ENCODE results near the gene PRKG1.
"Not testable (repeated sequence)": the region's sequence is repeated elsewhere in the genome, so short reads cannot be mapped to it uniquely, and the experiment has no call there.

Gene PRKG1

DNA sequence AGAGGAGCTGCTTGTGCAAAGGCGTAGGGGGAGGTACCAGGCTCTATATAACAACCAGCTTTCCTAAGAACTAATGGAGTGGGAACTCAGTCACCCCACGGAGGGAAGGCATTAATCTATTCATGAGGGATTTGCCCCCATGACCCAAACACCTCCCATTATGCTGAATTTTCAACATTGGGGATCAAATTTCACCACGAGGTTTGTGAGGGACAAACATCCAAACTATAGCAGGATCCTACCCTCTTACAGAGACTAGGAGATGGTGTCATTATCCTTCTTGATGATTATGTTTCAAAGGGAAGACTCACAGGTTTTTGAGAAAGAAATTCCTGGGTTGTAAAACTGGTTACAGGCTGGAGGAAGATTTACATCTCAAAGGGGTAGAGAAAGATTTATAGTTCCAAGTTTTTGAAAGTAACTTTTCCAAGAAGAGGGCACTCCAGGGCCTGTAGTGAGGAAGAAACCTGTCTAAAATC lies 944.8 kb downstream of the PRKG1 start:
- no peak for DNase-seq (ENCODE audit: low spot score)

DNA sequence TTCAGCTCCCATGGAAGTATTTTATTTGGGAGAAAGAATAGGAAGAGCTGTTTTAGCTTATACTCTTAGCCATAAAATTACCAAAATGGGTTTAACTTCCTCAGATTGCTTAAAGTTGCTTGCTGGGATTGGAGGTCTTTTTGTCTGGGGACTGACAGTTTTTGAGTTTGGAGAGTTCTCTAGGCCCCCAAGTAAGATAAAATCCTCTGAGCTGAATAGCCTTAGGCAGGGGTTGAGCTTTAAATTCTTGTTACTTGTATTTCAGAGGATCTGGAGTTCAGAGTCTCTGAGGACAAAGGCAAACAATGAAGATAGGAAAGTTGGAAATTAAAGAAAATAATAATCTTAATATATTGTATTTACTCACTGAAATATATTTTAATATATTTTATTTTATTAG lies 945.4 kb downstream of the PRKG1 start:
- no peak for DNase-seq (ENCODE audit: low spot score)

DNA sequence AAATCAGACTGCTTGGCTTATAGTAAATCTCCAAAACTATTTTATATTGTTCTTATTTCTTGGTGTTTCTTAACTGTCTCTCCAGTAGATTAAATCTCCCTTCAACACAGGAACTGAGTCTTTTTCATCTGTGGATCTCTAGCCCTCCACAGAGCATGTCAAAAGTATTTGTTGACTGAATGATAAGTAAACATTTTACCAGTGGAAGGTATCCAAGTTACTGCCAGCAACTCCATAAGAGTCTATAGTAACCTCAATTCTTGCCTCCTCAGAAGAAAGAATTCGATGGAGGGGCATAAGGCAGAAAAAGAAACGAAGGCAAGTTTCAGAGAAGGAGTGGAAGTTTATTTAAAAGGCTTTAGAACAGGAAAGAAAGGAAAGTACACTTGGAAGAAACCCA lies 945.9 kb downstream of the PRKG1 start:
- no peak for DNase-seq (ENCODE audit: low spot score)

DNA sequence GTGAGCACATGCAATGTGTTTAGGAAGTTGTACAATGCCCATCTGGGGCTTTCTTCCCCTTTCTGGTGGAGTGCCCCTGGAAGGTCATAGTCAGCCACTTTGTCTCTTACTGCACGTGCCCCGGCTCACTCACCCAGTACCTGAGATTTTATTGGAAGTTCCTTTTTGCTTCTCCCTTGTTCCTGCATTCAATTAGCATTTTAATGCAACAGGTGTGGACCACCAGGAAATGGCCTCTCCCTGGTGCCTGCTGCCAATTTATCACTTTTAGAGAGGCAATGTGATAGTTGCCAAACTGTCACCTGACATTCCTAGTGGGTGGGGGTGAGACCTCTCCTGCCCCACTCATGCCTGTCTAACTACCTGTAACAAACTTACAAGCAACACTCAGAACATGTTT lies 946.4 kb downstream of the PRKG1 start:
- no peak for DNase-seq (ENCODE audit: low spot score)

DNA sequence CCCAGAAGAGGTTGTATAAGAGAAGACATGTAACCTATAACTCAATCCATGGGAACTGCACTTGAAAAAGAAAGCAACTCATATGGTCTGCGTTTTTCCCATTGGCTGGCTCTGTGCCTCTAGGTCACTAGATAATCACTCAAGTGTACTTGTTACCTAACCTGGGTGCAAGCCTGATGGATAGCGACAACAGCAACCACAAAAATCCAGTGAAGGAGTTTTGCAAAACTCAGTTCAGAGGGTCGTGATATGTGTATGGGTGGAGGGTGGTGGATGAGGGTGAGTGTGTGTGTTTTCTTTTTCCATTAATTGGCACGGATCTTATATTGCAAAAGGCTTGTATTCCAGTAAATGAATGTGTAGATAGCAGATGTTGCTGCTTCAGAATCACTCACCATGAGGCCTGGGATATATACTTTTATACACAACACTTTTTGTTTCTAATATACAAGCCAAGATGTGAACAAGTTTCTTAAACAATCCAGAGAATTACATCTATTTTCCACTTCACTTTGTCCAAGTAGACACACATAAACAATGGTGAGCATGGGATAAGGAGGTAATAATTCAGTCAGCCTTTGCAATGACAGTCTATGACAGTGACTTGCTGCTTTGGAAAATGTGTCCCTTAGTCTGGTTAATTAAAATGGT lies 952.9 kb downstream of the PRKG1 start:
- DNase-seq (ENCODE audit: low spot score) = no peak

DNA sequence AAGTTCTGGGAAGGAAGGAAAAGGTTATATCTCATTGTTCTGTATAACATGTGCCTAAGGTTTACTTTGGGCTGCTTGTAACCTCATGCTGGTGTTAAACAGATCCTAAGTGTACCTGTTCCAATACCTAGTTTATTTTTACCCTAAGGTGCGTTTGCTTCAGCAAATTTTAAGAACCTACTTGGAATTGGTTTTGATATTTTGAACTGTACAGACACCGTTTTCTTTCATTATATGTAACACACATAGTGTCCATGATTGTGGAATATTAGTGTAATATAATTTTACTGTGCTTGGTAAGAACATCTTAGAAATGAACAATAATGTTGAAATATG lies 954.2 kb downstream of the PRKG1 start:
- DNase-seq (ENCODE audit: low spot score) = no peak

DNA sequence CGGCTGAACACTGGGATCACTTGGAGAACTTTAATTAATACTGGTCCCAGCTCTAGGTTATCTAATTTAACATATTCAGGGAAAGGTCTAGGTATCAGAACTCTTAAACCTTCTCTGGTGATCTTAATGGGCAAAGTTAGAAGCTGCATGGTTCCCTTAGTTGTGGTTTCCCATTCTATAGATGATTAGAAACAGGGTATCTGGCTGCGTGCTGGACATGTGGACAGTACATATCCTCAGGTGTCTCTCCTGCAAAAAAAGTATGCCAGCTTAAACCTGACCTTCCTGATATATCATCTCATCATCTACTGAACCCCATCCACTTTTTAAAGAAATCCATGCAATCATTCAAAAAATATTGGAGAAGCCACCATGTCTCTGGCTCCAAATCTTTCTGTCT lies 955.3 kb downstream of the PRKG1 start:
- no peak for DNase-seq (ENCODE audit: low spot score)

DNA sequence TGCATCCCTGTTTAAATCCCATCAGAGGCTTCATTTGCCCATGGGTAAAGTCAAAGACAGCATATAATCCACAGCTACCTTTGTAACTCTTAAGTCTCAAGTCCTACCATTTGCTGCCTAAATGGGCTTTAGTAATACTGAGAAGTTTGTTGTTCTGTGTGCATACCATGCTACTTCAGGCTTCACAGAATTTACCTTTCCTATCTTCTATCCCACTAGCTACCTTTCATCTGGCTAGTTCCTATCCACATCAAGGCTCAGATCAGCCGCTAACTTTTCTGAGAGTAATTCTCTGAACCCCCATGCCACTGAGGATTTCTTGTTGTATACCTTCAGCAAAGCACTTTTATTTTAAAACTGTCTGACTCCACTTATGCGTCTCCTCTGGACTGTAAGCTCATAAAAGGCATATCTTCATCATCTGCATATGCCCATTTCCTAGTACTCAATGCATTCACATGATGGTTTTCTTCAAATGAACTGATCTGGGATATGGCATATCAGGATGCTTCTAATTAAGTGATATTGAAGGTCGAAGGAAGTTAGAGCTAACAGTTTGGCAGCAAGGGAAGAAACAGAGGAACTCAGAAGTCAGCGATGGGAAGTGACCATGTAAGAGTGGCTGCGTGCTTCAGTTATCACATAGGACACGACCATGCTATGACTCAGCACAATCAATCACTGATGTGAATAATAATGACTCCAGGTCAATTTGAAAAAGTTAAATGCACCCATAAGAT lies 955.9 kb downstream of the PRKG1 start:
- DNase-seq (ENCODE audit: low spot score) = no peak

DNA sequence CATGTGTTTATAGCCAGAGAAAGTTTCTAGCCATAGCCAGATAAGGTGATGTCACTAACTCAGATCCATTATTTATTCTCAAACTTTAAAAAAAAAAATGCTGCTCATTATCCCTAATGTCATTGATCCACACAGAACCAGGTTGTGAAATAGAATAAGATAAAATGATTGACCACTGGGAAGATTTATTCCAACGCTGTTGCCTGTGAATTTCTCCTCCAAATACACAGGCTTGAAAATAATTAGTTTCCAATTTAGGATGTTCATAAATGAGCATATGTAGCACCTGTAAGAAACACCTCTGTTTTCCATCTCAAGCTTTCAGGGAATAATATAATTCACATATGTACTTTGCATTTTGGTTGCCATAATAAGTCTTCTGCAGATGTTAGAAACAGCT lies 956.7 kb downstream of the PRKG1 start:
- no peak for DNase-seq (ENCODE audit: low spot score)

DNA sequence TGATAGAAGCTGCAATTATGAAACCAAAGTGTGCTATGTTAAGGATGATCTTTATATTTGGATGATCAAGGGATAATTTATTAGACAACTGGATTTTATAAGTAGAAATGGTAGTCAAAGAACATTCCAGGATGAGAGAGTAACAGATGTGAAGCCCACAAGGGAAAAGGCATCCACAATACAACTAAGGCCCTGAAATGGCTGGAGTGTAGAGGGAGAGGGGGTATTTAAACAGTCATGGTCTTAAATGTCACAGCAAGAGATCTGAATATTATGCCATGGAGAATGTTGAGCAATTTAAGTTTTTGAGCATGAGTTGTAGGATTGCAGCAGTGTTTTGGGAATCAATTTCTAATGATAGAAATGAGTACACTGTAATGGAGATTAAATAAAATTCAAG lies 957.5 kb downstream of the PRKG1 start:
- DNase-seq (ENCODE audit: low spot score) = no peak

DNA sequence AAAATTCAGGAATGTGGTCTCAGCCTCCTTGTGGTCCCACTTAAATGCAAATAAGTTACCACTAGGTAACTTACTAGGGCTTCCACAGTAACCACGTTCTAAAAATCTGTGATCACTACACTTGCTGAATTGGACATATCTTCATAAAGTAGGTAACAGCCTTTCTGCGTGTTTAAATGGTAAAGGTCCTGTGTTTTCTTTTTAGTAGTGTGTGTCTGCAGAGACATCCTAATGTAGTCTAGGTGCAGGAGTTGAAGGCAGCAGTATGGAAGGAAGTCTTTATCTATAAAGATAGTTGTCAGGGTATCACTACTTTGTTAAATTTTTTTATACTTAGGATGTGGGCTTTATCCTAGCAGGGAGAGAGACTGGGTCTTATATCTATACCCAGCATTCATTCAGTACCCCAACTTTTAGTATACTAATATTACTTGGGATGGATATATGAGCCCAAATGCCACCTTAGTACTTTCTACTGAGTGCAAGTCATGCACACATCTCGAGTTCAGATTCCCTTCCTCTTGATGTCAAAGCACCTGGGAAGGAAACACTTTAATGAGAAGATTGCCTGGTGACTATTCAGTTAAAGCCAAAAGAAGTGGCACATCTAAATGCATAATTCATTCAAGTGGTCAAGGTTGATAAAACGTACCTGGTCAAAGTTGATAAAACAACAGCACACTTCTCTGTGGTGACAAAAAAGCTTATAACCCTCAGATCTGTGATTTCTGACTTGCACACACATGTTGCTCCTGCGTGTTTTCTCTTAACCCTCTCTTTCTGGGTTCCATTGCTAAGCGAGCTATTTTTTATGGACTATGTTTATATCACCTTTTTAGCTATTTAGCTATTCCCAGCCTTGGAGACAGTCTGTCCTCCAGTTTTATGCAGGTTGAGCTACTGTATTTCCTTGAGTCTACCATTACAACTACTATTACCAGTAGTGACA lies 958.7 kb downstream of the PRKG1 start:
- no peak for DNase-seq (ENCODE audit: low spot score)

DNA sequence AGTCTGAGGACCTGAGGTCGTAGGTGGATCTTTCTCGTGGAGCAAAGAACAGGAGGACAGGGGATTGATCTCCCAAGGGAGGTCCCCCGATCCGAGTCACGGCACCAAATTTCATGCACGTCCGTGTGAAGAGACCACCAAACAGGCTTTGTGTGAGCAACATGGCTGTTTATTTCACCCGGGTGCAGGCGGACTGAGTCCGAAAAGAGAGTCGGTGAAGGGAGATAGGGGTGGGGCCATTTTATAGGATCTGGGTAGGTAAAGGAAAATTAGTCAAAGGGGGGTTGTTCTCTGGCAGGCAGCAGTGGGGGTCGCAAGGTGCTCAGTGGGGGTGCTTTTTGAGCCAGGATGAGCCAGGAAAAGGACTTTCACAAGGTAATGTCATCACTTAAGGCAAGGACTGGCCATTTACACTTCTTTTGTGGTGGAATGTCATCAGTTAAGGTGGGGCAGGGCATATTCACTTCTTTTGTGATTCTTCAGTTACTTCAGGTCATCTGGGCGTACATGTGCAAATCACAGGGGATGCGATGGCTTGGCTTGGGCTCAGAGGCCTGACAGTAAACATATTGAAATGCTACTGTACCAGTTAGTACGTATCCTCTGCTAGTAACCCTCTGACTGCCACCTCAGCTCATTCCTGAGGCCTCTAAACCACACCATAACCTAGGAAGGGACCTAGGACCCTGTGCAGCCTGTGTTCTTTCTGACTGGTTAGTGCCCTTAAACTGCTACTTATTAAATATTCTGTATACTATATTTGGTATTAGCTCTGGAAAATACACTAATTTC lies 964.9 kb downstream of the PRKG1 start:
- not testable (repeated sequence) for DNase-seq (ENCODE audit: low spot score)

DNA sequence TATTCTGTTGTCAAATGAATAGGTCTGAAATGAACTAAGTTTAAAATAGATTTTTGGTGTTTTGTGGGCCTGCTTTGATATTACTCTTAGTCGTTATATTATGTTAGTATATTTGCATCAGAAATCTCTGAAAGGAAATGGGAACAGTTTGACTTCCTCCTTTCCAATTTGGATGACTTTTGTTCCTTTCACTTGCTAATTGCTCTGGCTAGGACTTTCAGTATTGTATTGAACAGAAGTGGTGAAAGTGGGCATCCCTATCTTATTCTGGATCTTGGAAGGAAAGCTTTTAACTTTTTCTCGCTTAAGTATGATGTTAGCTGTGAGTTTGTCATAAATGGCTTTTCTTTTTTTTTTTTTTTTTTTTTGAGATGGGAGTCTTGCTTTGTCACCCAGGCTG lies 966.2 kb downstream of the PRKG1 start:
- DNase-seq (ENCODE audit: low spot score) = no peak

DNA sequence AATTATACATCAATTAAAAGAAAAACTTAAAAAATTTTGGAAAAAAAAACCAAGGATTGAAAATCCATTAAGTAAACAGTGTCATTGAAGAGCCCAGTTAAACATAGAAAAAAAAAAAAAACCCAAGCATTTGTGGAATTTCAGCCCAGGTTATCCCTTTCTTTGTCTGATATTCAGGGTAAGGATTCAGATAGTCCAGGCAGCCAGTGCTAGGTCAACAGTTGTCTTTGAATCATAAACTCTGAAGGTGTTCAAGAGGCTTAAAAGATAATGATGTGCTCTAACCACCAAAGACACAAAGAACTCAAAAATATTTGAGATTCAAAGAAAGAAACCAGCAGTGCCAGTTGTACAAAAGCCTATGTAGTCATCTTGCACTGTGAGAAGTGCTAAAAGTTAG lies 969.5 kb downstream of the PRKG1 start:
- DNase-seq (ENCODE audit: low spot score) = no peak

DNA sequence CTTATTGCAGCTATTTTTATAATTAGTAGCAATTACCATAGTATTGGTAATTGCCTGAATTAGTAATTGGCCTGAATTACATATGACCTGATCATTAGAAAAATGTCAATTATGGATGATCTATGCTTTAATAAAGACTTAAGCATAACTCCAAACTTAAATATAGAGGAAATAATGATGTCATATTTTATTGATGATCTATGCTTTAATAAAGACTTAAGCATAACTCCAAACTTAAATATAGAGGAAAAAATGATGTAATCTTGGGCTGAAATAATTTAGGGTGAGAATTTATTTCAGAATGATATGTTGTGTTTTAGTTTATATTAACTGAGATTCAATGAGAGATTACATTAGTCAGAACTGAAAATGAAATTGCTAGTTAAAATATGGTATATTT lies 973.8 kb downstream of the PRKG1 start:
- DNase-seq (ENCODE audit: low spot score) = no peak

DNA sequence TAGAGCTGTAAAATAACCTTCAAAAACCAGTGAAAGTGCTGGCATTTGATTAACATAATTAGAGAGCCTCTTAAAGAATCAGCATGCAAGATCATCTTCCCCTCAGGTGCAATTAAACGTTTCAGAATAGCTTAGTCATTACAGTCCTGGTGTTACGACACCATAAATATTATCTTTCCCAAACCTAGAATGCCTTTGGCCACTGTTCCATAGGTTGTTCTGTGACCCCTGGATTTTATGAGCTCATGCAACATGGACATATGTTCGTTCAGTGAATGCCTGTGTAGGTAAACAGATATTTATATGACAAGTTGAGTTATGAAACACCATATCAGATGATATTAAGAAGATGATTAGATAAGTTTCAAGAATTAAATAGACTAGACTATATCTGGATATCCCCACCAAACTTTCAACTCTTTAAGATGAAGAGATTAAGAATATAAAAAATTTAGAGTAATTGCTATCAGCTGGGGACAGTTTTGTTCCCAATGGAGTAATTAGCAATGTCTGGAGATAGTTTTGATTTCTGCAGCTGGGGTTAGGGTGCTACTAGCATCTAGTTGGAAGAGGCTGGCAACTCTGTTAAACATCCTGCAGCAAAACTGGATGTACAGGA lies 976.3 kb downstream of the PRKG1 start:
- DNase-seq (ENCODE audit: low spot score) = no peak

DNA sequence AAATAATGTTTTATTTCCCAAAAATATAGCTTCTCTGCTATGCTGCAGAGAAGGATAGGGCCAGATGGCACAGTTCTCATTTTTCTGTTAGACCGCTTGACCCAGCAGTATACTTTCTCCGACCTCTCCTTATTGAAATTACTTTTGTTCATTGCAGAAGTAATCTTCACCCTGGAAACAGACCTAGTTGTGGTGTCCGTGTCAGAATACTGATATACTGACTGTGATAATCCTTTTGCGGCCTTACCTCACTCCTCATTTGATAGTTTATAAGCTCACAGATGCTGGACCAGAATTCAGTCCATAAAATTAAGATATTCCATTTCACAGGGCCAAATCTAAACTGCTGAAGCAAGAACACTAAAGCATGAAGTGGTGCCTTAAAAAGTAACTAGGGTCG lies 979.2 kb downstream of the PRKG1 start:
- DNase-seq (ENCODE audit: low spot score) = no peak

DNA sequence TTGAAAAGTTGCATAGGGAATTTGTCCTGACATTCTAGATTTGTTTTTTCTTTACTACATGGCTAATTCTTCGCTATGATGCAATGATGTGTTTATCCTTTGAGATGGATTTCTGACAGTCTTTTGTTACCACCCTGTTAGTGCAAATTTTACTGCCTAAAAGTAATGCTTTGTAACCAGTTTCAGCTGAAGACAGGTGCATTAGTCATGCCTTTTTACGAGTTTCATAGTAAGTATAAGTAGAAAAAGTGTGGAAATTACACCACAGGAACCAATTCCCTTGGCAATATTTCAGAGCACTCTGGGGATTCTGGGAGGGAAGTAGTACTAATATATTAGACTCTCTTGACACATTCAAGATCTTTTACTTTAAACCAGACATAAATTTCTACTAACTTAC lies 982.0 kb downstream of the PRKG1 start:
- no peak for DNase-seq (ENCODE audit: low spot score)

DNA sequence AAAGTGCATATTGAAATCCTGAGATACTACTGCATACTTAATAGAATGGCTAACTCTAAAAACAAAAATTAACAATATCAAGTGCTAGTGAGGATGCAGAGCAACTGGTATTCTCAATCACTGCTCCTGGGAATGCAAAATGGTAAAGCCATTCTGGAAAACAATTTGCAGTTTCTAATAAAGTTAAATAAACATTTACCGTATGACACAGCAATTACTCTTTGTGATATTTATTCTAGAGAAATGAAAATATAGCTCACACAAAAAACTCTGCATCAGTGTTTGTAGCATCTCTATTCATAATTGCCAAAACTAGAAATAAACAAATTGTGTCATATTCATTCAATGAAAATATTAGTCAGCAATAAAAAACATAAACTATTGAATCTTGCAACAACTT lies 984.8 kb downstream of the PRKG1 start:
- no peak for DNase-seq (ENCODE audit: low spot score)

DNA sequence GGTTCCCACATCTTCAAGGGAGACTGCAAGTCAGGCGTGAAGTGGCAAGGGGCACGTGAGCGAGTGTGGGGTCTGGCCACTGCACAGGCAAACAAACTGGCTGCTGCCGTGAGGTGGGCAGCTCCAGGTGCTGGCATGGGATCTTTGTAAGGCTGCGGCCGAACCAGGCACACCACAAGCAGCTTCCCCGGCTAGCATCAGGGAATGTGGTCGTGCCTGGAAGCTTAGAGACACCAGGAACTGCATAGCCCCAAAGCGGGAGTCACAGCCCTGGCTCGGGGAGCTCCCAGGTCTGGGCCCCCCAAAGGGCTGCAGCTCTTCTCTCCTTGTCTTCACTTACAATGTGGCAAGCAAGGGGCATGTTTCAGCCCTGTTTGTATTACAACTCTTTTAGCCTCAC lies 988.9 kb downstream of the PRKG1 start:
- DNase-seq (ENCODE audit: low spot score) = no peak

DNA sequence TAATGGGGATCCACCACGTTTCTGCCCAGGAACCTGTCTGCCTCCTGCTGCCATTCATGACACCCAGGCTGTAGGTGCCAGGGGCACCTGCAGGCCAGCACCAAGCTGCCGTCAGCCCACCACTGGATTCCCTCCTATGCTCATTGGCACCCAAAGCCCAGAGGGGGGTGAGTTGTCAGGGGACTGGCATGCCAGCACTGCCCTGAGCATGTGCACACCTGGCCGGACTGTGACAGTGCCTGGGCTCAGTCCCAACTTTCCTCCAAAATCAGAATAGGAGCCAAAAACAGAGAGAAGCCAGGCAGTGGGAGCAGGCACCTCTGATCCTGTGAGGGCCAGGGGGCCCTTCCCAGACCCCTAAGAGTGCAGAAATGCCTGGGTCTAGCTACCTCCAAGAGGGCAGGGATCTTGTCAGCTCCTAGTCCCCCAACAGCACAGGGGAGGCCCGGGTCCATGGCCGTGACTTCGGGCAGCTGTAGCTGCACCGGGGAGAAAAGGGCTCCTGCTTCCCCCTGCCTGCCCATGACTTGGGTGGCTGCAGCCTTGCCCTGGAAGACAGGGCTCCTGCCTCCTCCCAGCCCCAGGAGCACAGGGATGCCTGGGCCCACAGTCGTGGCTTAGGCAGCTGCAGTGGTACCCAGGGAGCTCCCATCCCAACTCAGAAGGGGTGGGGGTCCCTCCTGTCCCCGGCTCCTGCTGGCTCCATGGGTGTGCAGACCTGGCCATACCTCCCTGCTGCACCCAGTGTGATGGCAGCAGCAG lies 990.0 kb downstream of the PRKG1 start:
- DNase-seq (ENCODE audit: low spot score) = no peak
